ENCODE data around the gene YTHDC2.
"Not testable (repeated sequence)": the region's sequence is repeated elsewhere in the genome, so short reads cannot be mapped to it uniquely, and the experiment has no call there.

YTHDC2 gene

GRCh38 chr5:113520899-113521298, 7.4 kb downstream of the YTHDC2 start:
- DNase-seq = no peak

GRCh38 chr5:113523168-113523567, 9.7 kb downstream of the YTHDC2 start:
- DNase-seq = no peak

- no peak for DNase-seq
These were observed 11.4 kb downstream of the YTHDC2 start for GRCh38 chr5:113524927-113525326.

- no peak for DNase-seq
These were observed 12.9 kb downstream of the YTHDC2 start for GRCh38 chr5:113526421-113526820.

GRCh38 chr5:113527746-113528145, 14.3 kb downstream of the YTHDC2 start:
- no peak for DNase-seq

GRCh38 chr5:113531481-113532159, 18.1 kb downstream of the YTHDC2 start:
- no peak for DNase-seq

- no peak for DNase-seq
These were observed 24.8 kb downstream of the YTHDC2 start for GRCh38 chr5:113538313-113538712.

GRCh38 chr5:113546703-113547183, 33.2 kb downstream of the YTHDC2 start:
- no peak for DNase-seq

- no peak for DNase-seq
These were observed 34.9 kb downstream of the YTHDC2 start for GRCh38 chr5:113548396-113548795.

GRCh38 chr5:113552137-113552536, 38.6 kb downstream of the YTHDC2 start:
- DNase-seq = no peak

- DNase-seq = no peak
These were observed 39.1 kb downstream of the YTHDC2 start for GRCh38 chr5:113552620-113553019.

GRCh38 chr5:113562828-113563400, 49.4 kb downstream of the YTHDC2 start:
- DNase-seq = no peak

- no peak for DNase-seq
These were observed 55.9 kb downstream of the YTHDC2 start for GRCh38 chr5:113569396-113569795.

GRCh38 chr5:113572716-113573115, 59.2 kb downstream of the YTHDC2 start:
- no peak for DNase-seq

GRCh38 chr5:113574417-113574816, 60.9 kb downstream of the YTHDC2 start:
- no peak for DNase-seq

- no peak for DNase-seq
These were observed 61.6 kb downstream of the YTHDC2 start for GRCh38 chr5:113575074-113575473.

GRCh38 chr5:113578091-113578490, 64.6 kb downstream of the YTHDC2 start:
- no peak for DNase-seq

- no peak for DNase-seq
These were observed 67.9 kb downstream of the YTHDC2 start for GRCh38 chr5:113581388-113581787.

- no peak for DNase-seq
These were observed 84.7 kb downstream of the YTHDC2 start for GRCh38 chr5:113598150-113598549.

- DNase-seq = no peak
These were observed 85.4 kb downstream of the YTHDC2 start for GRCh38 chr5:113598926-113599325.

GRCh38 chr5:113600255-113600905, 86.9 kb downstream of the YTHDC2 start:
- DNase-seq = no peak

GRCh38 chr5:113601423-113601822, 87.9 kb downstream of the YTHDC2 start:
- no peak for DNase-seq

GRCh38 chr5:113603246-113603645, 89.8 kb downstream of the YTHDC2 start:
- DNase-seq = not testable (repeated sequence)
